DMS53 (cell line): Measurements from ENCODE around the gene TBC1D8B.
"Not testable (repeated sequence)": the region's sequence is repeated elsewhere in the genome, so short reads cannot be mapped to it uniquely, and the experiment has no call there.

Experiments
- DNase-seq: peaks from one replicate; lab custom pipeline; 2025; lab: John Stamatoyannopoulos, UW

TBC1D8B gene

DNA sequence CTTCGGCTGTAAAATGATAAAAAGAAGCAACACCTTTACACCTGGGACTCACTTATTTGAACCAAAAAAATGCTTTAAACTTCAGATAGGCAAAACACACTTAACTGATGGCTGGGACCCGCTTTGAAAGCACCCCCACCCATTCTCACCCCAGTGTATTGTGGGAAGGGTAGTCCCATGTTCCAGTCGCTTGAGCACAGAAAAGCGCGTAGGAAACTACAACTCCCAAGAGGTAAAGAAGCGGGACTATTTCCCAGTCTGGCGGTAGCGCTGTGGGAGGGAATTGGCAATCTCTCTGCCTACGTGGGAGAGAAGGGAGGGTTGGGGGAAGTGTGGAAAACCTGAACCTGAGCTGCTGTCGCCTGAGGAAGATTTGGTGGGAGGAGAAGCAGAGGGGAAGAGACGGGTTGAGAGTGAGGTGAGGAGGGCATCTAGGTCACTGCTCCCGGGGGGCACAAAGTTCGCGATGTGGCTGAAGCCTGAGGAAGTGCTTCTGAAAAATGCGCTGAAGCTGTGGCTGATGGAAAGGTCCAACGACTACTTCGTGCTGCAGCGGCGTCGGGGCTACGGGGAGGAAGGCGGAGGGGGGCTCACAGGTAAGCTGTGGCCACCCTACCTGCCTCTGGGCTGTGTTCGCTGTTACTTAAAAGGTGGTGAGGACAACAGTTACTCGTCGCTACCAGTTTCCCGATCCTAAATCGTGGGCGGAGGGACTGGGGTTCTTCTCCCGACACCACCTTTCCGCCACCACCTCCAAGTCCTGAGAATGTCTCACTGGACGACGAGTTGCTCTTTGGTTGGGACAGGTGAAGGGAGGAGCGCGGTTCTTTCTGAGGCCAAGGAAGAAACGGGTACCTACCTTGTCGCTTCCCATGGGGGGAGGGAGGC is at the start of gene TBC1D8B:
Gene TBC1D8B, plus strand, starts transcription at position 286 of the 888 bp plus-strand sequence. Its CDS starts 181 bp downstream, at position 467.
- peak; percentile 96 for DNase-seq

DNA sequence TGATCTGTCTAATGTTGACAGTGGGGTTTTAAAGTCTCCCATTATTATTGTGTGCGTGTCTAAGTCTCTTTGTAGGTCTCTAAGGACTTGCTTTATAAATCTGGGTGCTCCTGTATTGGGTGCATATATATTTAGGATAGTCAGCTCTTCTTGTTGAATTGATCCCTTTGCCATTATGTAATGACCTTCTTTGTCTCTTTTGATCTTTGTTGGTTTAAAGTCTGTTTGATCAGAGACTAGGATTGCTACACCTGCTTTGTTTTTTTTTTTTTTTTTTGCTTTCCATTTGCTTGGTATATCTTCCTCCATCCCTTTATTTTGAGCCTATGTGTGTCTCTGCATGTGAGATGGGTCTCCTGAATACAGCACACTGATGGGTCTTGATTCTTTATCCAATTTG is 33.2 kb upstream of the TBC1D8B start:
- peak; percentile 6 for DNase-seq

GRCh38 chrX:106774981-106775380 is 27.5 kb upstream of the TBC1D8B start:
- DNase-seq = no peak

- no peak for DNase-seq
Observed at GRCh38 chrX:106780264-106780663, 22.2 kb upstream of the TBC1D8B start.

DNA sequence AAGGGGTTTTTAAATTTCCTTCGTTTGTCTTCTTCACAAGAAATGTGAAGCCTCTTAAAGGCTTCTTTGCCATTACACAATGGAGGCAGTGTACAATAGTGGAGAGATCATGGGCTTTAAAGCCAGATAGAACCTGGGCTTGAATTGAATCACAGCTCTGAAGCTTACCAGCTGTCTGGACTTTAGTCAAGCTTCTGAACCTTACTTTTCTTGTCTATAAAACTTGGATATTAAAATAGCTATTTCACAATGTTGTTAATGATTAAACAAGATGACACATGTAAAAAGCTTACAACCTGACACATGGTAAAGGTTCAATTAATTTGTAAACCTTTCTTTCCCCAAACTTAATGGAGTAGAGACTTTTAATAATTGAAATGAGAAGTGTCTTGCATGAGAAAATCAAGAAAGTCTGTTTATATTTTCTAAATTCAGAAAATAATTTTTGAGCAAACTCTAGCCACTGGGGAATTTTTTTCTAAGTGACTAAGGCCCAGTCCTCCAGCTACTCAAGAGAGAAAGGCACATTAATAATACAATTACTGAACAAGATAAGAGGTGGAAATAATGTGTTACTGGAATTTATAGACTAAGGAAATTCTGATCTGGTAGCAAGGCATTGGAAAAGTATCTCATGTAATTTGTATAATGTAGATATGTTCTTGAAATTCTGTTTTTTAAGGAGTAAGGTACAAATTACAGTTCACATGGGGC is 21.7 kb upstream of the TBC1D8B start:
- peak; percentile 26 for DNase-seq

GRCh38 chrX:106783716-106784115 is 18.8 kb upstream of the TBC1D8B start:
- DNase-seq = no peak

DNA sequence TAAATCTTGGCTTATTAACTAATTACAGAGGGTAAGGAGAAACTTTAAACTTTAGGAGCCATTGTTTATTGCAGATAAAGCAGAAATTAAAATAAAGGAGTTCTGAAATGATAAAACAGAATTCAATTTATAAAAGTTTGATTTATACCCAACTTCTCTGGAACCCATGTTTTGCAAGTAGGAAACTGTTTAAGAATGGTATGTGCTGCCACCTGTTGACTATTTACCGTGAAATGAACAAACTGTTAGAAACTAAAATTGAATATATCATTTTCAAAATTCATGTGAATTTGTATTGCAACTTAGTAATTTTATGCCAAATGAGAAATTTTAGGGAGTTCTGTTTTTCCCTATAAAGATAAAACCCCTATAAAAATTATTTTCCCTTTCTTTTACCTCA is 11.0 kb upstream of the TBC1D8B start:
- DNase-seq = peak; percentile 49

GRCh38 chrX:106802063-106802387 is 448 bp upstream of the TBC1D8B start:
- peak; percentile 79 for DNase-seq

DNA sequence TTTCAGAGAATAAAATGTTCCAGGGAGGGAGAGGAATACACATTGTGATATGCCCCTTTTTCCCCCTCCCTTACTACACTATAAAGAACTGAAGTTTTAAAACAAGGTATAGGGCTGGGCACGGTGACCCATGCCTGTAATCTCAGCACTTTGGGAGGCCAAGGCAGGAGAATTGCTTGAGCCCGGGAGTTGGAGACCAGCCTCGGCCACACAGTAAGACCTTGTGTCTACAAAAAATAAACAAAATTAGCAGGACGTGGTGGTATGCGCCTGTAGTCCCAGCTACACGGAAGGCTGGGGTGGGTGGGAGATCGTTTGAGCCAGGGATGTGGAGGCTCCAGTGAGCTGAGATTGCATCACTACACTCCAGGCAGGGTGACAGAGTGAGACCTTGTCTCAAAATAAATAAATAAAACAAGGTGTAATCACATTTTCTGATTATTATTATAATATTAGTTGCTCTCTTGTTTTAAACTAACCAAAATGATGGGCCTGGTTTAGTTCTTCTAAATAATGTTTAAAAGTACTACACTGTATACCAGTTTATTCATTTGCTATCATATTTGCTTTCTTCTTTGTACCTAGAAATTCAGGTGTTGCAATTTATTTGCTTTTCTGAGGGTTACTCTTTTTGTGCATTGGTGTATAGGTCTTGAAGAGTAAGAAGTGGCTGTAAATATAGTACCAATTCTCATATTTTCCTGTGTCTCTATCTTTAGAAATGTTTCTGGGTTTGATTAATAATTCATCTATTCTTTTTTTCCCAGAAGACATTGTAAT is 8.8 kb downstream of the TBC1D8B start:
- DNase-seq = no peak

GRCh38 chrX:106812930-106813329 is 10.5 kb downstream of the TBC1D8B start:
- DNase-seq = not testable (repeated sequence)

GRCh38 chrX:106814093-106814492 is 11.6 kb downstream of the TBC1D8B start:
- not testable (repeated sequence) for DNase-seq

- peak; percentile 59 for DNase-seq
Observed at GRCh38 chrX:106862972-106863688, 60.7 kb downstream of the TBC1D8B start.

GRCh38 chrX:106863697-106864096 is 61.2 kb downstream of the TBC1D8B start:
- DNase-seq = no peak

DNA sequence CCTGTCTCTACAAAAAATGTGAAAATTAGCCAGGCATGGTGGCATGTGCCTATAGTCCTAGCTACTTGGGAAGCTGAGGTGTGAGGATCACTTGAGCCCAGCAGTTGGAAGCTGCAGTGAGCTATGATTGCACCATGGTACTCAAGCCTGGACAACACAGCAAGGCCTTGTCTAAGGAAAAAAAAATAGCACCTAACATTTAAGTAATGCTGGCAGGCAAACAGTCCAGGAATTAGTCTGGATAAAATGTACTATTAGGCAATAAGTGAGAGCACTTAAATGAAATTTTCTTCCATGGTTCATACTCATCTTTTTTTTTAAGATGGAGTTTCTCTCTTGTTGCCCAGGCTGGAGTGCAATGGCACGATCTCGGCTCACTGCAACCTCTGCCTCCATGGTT is 70.3 kb downstream of the TBC1D8B start:
- DNase-seq = not testable (repeated sequence)

GRCh38 chrX:106874075-106874474 is 71.6 kb downstream of the TBC1D8B start:
- DNase-seq = peak; percentile 67

DNA sequence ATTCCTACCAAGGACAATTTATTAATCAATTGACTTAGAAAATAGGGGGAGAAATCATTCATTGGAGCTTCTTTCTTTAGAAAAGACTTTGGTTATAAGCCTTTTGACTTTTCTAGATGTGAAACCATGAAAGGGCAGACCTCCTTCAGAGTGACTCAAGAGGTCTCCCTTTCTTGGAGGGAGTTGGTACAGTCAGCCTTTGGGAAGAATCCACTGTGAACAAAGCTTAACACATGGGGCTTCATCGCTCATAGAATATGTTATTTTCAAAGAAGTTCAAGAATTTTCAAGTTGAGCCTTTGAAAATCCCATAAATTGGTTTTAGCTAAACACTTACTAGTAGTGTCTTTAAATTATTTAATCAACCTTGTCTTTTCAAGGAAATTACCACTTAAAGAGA is 72.7 kb downstream of the TBC1D8B start:
- DNase-seq = no peak

GRCh38 chrX:106889468-106889867 is 87.0 kb downstream of the TBC1D8B start:
- DNase-seq = no peak

- DNase-seq = no peak
Observed at GRCh38 chrX:106891762-106892460, 89.4 kb downstream of the TBC1D8B start.

- DNase-seq = peak; percentile 86
Observed at GRCh38 chrX:106894392-106894909, 92.0 kb downstream of the TBC1D8B start.

DNA sequence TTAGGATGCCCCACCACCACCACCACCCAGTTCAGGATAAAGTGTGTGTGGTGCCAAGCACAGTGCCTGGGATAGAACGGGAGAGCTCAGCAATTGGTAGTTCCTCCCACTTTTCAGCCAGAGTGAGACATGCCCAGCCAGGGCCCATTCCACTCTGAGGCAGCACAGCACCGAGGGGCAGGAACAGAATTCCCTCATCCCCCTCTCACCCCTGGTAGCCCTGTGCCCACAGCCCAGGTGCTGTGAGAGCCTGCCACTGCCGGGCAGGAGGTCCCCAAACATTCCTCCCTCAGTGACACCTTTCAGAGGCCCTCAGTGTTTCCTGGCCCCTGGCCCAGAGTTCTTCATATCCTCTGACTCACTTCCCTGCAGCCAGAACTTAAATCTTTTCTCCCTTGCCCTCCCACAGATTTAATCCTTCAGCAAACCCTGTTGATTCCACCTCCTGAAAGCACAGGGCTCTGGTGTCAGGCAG is 92.5 kb downstream of the TBC1D8B start:
- peak; percentile 62 for DNase-seq

- DNase-seq = no peak
Observed at GRCh38 chrX:106897259-106897658, 94.8 kb downstream of the TBC1D8B start.
